ENCODE measurements around the gene NFASC. TPM values are rescaled to one million over a fixed set of nuclear protein-coding genes. Genes with fewer than 3 reads are reported as not detected.

NFASC gene
- total RNA-seq, 1 experiment from 2014 or later: 1.6 TPM

- H3K27ac ChIP-seq (ENCODE audit: low read length): no peak overlapping the region
- no peaks in the 10 kb centered on the region for H3K9me3 ChIP-seq (ENCODE audit: low read length)
- no peaks in the 10 kb centered on the region for H3K9me2 ChIP-seq (replicated peaks; ENCODE audit: low read length)
- 0 out of 2 replicates have a peak overlapping the region, but pooled peaks have one; percentile 18 for H2AFZ ChIP-seq (ENCODE audit: low read length)
- peak; percentile 54 for DNase-seq
- peaks cover 13% of the 10 kb centered on the region for H3K27me3 ChIP-seq (ENCODE audit: low read length)
- H3K9ac ChIP-seq (ENCODE audit: low read length): no peak overlapping the region
- H4K20me1 ChIP-seq (ENCODE audit: low read length): no peaks in the 10 kb centered on the region
- no peak for TF ChIP-seq EZH2 (IDR thresholded peaks at IDR 0.05; ENCODE audit: low read length, unreplicated experiment)
- no peak for TF ChIP-seq EZH2phosphoT487 (IDR thresholded peaks at IDR 0.05; ENCODE audit: borderline replicate concordance, low read length)
- no peak for TF ChIP-seq CTCF (conservative IDR thresholded peaks at IDR 0.05; ENCODE audit: low read depth, low read length)
- ChIA-PET CTCF (no interaction called here), POLR2A (ENCODE audit: unreplicated experiment) (no interaction called here)
- peak; percentile 77 for ATAC-seq
- no peaks in the 10 kb centered on the region for H3K4me1 ChIP-seq (ENCODE audit: insufficient read depth, low read length)
- intact Hi-C loops (cut with micrococcal nuclease): no loop called here
- H3K36me3 ChIP-seq (ENCODE audit: low read depth, low read length): no peaks in the 10 kb centered on the region
- peak overlapping the region; percentile 38 for H3K4me2 ChIP-seq (ENCODE audit: low read length)
- no peaks in the 10 kb centered on the region for H3F3A ChIP-seq (ENCODE audit: low read length, unreplicated experiment)
- BruUV-seq (replicated peaks): no TSS peak
- H3K4me3 ChIP-seq (ENCODE audit: low read length): peak overlapping the region; percentile 7; the same call in 1 of the 2 replicates
- no peaks in the 10 kb centered on the region for H3K79me2 ChIP-seq (ENCODE audit: low read length)
These were observed 45.3 kb downstream of the NFASC start for GRCh38 chr1:204915861-204916495.

- Histone ChIP-seq H2AFZ (ENCODE audit: low read length) (no peak overlapping the region), H3K9ac (ENCODE audit: low read length) (no peak overlapping the region), H3K4me1 (ENCODE audit: insufficient read depth, low read length) (no peaks in the 10 kb centered on the region), H3K4me3 (ENCODE audit: low read length) (no peak overlapping the region), H3K27ac (ENCODE audit: low read length) (no peak overlapping the region), H3K36me3 (ENCODE audit: low read depth, low read length) (no peaks in the 10 kb centered on the region), H4K20me1 (ENCODE audit: low read length) (no peaks in the 10 kb centered on the region), H3K4me2 (ENCODE audit: low read length) (no peak overlapping the region), H3K27me3 (ENCODE audit: low read length) (peaks cover 19% of the 10 kb centered on the region), H3K79me2 (ENCODE audit: low read length) (no peaks in the 10 kb centered on the region), H3F3A (ENCODE audit: low read length, unreplicated experiment) (no peaks in the 10 kb centered on the region), H3K9me2 (replicated peaks; ENCODE audit: low read length) (no peaks in the 10 kb centered on the region), H3K9me3 (ENCODE audit: low read length) (no peaks in the 10 kb centered on the region)
- DNase-seq (no peak), ATAC-seq (no peak)
- TF ChIP-seq EZH2 (IDR thresholded peaks at IDR 0.05; ENCODE audit: low read length, unreplicated experiment): no peak
- TF ChIP-seq CTCF (conservative IDR thresholded peaks at IDR 0.05; ENCODE audit: low read depth, low read length): no peak
- TF ChIP-seq EZH2phosphoT487 (IDR thresholded peaks at IDR 0.05; ENCODE audit: borderline replicate concordance, low read length): no peak
- no TSS peak for BruUV-seq (replicated peaks)
- ChIA-PET POLR2A (ENCODE audit: unreplicated experiment) (no interaction called here), CTCF (no interaction called here)
- intact Hi-C loops (cut with micrococcal nuclease): no loop called here
These were observed 47.1 kb downstream of the NFASC start for GRCh38 chr1:204917802-204918201.

- intact Hi-C loops (cut with micrococcal nuclease): no loop called here
- Histone ChIP-seq H3K9me2 (replicated peaks; ENCODE audit: low read length) (no peaks in the 10 kb centered on the region), H4K20me1 (ENCODE audit: low read length) (no peaks in the 10 kb centered on the region), H3K36me3 (ENCODE audit: low read depth, low read length) (no peaks in the 10 kb centered on the region), H3F3A (ENCODE audit: low read length, unreplicated experiment) (no peaks in the 10 kb centered on the region), H3K4me2 (ENCODE audit: low read length) (no peak overlapping the region), H3K9ac (ENCODE audit: low read length) (no peak overlapping the region), H3K4me3 (ENCODE audit: low read length) (no peak overlapping the region), H3K9me3 (ENCODE audit: low read length) (no peaks in the 10 kb centered on the region), H2AFZ (ENCODE audit: low read length) (no peak overlapping the region), H3K4me1 (ENCODE audit: insufficient read depth, low read length) (peaks cover 7% of the 10 kb centered on the region; the same call in 1 of the 2 replicates), H3K27ac (ENCODE audit: low read length) (no peak overlapping the region), H3K27me3 (ENCODE audit: low read length) (peaks cover 37% of the 10 kb centered on the region), H3K79me2 (ENCODE audit: low read length) (no peaks in the 10 kb centered on the region)
- ChIA-PET CTCF (no interaction called here), POLR2A (ENCODE audit: unreplicated experiment) (no interaction called here)
- DNase-seq (no peak), ATAC-seq (no peak)
- TF ChIP-seq CTCF (conservative IDR thresholded peaks at IDR 0.05; ENCODE audit: low read depth, low read length) (no peak), EZH2phosphoT487 (IDR thresholded peaks at IDR 0.05; ENCODE audit: borderline replicate concordance, low read length) (no peak), EZH2 (IDR thresholded peaks at IDR 0.05; ENCODE audit: low read length, unreplicated experiment) (no peak)
- BruUV-seq (replicated peaks): no TSS peak
These were observed 49.8 kb downstream of the NFASC start for GRCh38 chr1:204920511-204920910.
